GM18517 (cell line): ENCODE data around the gene SLK.

Experiments used
- ATAC-seq: cut with Tn5 transposase; IDR thresholded peaks from one replicate; pipeline ENCODE4 v1.9.1; 2021; ENCODE audit warnings: mild to moderate bottlenecking, moderate library complexity; ENCODE audit not compliant: unreplicated experiment

The SLK gene

DNA sequence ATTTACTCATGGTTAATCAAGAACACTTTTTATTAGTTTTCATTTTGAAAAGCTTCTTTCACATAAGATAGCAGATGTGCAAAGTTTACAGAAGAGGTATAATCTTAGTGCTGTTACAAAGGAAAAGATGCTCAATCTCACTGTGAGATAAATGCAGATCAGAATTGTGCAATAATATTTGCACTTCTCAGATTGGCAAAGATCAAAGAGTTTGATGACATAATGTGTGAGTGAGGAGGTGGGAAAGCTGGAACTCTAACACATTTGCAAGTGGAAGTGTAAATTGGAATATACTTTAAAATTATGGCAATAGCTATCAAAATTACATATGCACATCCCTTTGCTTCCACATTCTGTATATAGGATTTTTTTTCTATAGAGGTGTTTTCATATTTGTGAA, 27.4 kb upstream of the SLK start:
- ATAC-seq, result no peak

DNA sequence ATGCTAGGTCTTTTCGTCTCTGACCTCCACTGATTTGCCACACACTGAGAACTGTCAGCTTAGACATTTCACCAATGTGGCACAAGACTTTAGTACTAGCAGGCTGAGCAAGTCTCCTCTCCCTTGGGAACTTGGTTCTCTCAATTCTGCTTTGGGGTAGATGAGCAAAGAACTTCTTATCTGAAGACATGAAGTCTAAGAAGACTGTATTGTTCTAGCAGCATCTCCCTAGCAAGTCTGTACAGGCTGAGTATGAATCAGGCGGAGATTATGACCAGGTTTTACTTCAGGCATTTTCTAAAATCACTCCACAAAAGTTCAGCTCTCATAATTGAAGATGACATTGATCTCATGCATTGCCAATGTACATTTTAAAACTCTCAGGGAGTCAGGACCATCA, 25.1 kb upstream of the SLK start:
- no peak for ATAC-seq

DNA sequence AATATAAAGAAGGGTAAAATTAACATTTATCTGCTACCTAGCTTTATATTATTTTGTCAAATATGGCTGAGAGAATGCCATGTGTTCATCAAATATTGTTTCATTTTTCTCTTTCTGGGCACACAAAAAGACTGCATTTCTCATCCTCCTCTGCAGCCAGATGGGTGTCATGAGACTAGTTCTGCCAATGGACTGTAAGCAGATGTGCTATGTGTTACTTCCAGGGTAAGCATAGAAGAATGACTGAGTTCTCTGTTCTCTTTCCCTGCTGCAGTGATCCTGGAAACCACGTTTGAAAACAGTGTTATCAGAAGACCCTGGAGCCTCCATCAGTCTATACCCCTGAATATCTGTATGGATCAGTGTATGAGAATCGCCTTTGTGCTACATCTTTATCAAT, 24.1 kb upstream of the SLK start:
- no peak for ATAC-seq

GRCh38 chr10:103947799-103948516, 19.0 kb upstream of the SLK start:
- ATAC-seq, result no peak

DNA sequence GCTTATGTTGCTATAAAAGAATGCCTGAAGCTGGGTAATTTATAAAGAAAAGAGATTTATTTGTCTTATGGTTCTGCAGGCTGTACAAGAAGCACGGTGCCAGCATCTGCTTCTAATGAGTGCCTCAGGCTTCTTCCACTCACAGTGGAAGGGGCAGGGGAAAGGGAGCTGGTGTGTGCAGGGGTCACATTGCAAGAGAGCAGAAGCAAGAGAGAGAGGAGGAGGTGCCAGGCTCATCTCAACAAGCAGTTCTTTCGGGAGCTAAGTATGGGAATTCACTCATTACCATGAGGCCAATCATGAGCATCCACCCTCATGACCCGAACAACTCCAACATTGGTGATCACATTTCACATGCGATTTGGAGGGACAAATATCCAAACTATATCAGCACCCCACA, 17.2 kb upstream of the SLK start:
- no peak for ATAC-seq

DNA sequence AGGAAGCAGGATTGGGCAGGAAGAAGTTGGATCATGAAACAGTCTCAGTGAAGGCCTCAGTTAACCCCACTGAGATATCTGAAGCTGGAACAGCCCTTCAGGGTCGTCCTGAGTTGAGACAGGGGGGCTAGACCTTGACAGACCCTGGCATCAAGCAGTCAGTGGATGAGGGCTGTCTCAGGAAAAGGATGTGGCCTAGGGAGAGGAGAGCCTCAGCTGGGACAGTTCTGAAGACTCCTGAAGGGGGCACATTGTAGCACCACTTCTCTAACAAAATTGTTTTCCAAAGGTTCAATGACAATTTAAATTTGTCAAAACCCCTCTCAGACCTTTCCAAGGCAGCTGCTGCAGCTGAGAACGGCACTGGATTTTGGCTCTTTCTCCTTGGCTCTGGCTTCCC, 15.8 kb upstream of the SLK start:
- ATAC-seq, result no peak

- ATAC-seq, result no peak
Measured at GRCh38 chr10:103951942-103952341, 15.0 kb upstream of the SLK start.

GRCh38 chr10:103954543-103954942, 12.4 kb upstream of the SLK start:
- no peak for ATAC-seq

DNA sequence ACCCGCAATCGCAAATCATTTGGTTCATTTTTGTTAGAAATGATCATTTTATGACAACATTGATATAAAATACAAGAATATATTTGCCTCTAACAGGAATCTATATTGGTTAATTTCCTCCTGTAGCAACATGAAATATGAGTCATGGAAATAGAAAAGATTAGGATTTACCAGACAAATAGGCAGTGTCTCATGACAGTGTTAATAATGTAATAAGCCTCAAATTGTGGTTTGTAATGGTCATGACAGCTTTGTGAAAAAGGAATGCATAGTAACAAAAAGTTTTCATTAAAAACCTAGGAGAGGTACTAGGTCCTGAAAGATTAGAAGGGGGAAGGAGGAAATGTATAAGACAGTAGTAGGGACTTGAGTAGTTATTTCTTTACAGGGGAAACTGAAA, 7.9 kb upstream of the SLK start:
- no peak for ATAC-seq

DNA sequence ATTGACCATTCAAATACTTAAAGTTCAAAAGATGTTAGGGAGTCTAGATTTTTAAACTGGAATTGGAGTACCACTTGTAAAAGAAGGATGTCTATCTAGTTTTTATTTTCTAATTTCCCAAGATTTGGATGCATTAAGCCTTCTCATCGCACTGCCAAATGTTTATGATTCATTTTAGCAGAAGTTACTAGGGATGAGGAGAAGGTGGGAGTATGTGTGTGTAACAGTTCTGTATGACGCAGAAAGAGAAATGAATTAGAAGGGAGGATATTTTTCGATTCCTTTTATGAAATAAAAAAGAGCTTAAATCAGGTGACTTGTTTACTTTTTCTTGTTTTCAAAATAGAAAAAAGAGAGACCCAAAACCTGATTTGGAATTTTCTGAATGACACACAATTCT, 6.8 kb upstream of the SLK start:
- ATAC-seq, result no peak

GRCh38 chr10:103967448-103968071, 620 bp downstream of the SLK start:
- peak; percentile 36 for ATAC-seq

GRCh38 chr10:103968441-103969391, 1.8 kb downstream of the SLK start:
- ATAC-seq, result no peak

DNA sequence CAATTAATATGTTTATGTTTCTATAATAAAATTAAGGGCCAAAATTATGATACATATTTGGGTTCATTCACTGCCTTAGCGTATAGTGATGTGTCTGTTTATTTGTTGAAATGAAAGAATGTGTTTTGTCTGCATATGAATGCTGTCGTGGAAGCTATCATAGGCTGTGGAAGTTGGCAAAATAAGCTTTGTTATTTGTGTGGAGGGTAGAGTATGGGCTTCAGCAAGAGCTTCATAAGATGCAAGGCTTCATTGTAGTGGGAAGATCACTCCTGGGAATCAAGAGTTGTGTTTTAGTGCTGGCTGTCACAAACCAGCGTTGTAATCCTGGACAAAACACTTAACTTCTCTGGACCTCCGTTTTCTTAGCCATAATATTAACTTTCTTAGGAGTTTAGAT, 2.5 kb downstream of the SLK start:
- ATAC-seq, result no peak

DNA sequence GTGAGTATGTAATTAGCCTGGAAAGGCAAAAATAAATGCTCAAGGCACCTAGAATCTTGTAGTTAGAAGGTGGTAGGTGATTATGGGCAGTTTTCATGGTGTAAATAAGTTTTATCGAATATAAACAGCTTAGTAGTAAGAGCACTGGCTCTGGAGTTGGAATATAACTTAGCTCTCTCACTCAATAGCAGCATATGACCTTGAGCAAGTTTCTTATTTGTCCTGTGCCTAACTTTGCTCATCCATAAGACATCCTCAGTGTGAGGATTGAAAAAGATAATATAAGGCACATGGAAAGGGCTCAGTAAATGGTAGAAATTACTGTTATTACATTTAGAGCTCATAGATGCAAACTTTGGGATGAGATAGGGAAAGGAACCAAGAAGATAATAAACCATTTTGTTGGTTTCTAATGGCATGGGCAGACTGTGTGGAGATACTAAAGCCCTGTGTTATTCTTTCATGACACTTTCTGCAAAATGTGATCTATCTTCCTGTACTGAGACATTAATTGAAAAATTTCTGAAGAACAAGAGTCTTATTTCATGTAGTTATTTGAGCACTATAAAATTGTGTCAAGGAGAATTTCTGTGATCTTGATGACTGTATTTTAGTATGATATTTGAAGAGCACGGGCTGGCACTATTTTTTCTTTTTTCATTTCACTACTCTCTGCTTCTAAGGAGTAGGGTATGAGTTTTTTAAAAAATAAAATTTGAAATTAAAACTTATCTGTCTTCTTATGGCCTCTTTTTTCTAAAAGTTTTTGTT, 3.1 kb downstream of the SLK start:
- no peak for ATAC-seq

DNA sequence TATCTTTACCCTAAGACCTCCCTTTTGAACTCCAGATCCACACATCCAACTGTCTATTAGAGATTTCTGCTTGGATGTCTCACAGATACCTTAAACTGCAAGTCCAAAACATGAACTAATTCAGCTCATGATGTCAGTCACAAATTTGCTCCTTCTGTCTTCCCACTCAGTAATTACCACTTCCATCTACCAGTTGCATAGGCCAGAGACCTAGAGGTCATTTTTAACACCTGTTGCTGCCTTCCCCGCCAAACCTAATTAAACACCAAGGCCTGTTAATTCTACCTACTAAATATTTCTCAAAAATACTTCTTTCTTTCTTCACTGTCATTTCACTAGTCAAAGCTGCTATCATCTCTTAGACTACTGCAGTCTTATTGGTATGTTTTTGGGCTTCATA, 8.2 kb downstream of the SLK start:
- ATAC-seq, result no peak

GRCh38 chr10:103977204-103977603, 10.3 kb downstream of the SLK start:
- ATAC-seq, result no peak

DNA sequence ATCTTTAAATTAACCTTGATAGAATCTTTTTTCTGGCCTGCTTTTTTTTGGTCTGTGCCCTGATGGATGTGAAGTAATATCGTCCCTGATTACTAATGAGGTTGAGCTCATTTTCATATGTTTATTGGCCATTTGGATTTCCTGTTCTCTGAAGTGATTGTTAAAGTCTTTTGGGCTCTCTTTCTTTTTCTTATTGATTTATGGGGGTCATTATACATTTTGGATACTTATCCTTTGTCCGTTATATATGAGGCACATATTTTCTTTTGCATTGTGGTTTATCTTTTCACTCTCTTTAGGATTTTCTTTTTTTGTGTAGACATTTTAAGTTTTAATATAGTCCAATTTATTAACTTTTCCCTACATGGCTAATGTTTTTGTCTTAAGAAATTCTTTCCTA, 12.6 kb downstream of the SLK start:
- ATAC-seq, result no peak

DNA sequence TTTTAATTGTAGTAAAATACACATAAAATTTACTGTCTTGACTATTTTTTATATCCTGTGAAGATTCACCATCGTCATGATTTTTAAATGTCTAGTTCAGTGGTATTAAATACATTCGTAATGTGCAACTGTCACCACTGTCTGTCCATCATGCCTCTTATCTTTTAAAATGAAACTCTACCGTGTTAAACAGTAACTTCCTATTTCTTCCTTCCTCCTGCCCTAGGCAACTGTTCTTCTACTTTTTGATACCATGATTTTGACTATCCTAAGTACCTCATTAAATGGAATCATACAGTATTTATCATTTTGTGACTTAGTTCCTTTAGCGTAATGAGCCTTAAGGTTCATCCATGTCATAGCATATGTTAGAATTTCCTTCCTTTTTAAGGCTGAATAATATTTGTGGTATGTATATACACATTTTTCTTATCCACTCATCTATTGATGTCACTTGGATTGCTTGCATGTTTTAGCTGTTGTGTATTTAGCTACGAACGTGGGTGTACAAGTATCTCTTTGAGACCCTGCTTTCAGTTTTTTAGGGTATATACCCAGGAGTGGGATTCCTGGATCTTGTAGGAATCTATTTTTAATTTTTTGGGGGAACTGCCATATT, 13.5 kb downstream of the SLK start:
- ATAC-seq, result no peak

- no peak for ATAC-seq
Measured at GRCh38 chr10:103982639-103983038, 15.7 kb downstream of the SLK start.

- ATAC-seq, result peak; percentile 84
Measured at GRCh38 chr10:103983367-103983911, 16.5 kb downstream of the SLK start.
